ENCODE data around the gene SRL.

DNA sequence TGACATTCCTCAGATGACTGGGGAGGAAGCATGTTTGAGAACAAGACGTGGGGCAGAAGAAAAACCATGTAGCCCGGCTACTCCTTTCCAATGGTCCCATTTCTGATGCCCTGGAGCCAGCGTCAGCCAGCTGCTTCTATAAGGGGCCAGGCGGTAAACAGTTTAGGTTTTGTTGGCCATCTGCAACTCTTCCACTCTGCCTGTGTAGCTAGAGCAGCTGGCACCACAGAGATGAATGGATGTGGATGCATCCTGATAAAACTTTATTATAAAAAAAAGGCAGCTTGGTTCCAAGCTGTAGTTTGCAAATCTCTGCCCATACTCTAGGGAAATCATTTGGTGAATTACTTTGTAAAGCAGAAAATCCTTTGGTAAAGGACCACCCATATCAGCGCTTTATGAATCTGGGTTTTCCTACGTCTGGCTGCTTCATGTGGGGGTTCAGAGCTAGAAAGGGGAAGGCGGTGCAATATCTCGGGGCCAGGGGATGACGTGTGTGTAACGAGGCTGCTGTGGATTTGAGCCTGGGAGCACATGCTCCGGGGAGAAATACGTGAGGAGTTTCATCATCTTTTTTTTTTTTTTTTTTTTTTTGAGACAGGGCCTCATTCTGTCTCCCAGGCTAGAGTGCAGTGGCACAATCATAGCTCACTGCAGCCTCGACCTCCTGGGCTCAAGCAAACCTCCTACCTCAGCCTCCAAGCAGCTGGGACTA is 3.4 kb upstream of the SRL start:
- TF ChIP-seq, protein P1, sequence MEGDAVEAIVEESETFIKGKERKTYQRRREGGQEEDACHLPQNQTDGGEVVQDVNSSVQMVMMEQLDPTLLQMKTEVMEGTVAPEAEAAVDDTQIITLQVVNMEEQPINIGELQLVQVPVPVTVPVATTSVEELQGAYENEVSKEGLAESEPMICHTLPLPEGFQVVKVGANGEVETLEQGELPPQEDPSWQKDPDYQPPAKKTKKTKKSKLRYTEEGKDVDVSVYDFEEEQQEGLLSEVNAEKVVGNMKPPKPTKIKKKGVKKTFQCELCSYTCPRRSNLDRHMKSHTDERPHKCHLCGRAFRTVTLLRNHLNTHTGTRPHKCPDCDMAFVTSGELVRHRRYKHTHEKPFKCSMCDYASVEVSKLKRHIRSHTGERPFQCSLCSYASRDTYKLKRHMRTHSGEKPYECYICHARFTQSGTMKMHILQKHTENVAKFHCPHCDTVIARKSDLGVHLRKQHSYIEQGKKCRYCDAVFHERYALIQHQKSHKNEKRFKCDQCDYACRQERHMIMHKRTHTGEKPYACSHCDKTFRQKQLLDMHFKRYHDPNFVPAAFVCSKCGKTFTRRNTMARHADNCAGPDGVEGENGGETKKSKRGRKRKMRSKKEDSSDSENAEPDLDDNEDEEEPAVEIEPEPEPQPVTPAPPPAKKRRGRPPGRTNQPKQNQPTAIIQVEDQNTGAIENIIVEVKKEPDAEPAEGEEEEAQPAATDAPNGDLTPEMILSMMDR (IDR thresholded peaks at IDR 0.05) = no peak
- TF ChIP-seq POLR2A (IDR thresholded peaks at IDR 0.05) (no peak), EP300 (IDR thresholded peaks at IDR 0.05) (no peak)

All from sigmoid colon (tissue), 4 donors.